GDM1 (cell line): ENCODE data around the gene PPP2R2C.

ENCODE experiments used
- DNase-seq: peaks from one replicate; lab custom pipeline; 2025; lab: John Stamatoyannopoulos, UW

The PPP2R2C gene

DNA sequence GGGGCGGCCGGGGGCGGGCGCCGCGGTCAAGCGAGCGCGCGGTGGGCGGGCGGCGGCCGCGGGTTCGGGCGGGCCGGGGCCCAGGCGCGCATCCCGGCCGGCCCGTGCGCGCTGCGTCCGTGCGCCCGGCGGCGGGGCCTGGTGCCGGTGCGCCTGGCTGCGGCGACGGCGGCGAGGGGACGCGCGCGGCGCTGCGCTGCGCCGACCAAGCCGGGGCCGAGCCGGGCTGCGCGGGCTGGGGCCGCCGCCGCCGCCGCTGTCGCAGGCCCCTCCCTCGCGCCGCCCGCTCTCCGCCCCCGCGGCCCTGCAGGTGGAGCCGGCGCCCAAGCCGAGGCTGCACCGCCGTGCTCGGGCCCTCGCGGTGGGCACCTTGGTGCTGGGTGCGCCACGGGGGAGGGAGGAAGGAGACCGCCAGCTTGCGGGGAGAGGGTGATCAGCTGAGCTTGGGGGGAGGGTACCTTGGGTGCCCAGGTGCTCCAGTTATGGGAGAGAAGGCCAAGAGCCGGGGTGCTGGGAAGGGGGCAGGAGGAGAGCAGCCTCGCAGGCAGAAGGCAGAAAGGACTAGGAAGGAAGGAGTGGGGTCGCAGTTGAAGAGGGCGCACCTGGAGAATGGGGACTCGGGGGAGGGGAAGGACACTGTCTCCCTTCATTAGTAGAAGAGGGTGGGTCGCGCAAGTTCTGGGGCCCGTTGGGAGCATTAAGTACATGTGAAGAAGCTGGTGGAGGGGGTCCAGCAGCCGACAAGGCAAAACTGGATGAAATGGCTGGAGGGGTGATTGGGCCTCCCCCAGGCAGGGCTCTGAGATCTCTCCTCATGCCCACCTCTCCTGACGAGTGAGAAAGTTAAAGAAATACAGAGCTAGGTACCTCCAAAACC lies at the start of gene PPP2R2C:
Gene PPP2R2C (minus strand): TSS at position 228 of the 877 bp plus-strand sequence. CDS start 385 bp downstream, outside the sequence.
- DNase-seq, result no peak

DNA sequence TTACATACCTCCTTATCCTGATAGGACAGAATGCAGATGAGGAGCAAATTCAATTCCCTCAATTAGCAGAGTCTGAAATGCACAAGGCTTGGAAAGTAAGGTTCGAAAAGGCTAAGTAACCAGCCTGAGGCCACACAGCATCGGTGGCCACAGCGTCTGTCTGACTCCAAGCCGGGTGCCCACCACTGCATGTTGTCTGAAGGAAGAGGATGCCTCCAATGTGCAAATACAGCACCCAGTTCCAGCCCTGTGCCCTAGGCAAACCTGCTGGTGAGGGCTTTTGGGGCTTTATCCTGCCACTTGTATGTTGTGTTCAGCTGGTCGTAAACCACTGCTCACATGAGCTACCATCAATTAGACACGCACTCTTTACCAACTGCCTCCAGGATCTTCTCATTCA lies 48.6 kb upstream of the PPP2R2C start:
- no peak for DNase-seq

DNA sequence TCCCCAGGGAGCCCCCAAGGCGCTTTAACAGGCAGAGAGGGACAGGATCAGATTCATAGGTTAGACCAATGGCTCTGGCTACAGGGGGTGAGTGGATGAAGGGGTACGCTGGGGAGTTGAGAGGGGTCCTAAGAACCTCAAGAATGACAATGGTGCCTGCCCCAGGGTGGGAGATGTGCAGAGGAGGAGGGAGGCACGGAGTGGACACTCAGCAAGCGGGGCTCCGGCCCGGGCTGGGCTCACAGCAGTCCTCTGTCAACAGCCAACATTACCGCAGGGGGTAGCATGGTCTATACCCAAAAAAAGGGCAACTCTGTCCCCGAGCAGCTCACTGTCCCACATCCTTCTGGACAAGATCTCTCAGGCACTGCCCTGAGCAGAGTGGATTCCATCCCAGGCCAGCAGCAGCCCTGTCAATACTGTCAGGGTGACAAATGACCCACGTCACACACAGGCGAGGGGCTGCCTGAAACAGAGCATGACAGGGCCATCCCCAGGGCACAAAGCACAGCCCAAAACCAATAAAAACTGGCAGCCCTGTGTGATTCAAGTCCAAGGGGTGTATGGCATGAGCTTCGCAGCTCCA lies 47.7 kb upstream of the PPP2R2C start:
- no peak for DNase-seq

DNA sequence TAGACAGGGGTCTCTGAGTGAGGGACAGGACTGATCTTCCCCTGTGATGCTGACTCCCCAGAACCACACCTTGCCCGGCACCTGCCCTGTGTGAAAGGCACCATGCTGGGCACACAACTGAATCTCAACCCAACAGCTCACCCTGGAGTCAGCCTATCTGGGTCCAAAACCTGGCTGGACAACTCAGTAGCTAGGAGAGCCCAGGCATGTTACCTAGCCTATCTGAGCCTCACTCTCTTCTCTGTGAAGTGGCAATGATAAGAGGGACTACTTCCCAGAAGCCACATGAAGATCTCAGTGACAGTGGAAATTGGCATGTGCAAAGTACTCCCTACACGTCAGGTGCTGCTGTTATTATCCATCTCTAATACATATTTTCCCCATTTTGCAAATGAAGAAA lies 44.8 kb upstream of the PPP2R2C start:
- no peak for DNase-seq

DNA sequence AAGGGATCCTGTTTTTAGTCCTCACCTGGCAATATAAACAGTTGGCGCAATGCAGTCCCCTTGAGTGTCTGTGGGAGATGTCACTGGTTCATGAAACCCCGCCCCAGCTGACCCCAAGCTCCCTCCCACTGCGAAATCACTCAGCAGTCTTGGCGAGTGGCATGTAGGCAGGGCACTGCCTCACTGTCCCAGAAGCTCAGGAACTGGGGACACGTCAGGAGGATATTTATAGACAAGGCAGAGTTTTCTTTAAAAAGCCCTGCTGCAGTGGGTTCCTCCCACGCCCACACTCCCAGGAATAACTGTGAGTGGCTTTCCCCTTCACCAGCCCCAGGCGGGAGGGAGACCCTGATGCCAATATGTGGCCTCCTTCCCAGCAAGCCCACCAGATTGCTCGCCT lies 44.3 kb upstream of the PPP2R2C start:
- no peak for DNase-seq

DNA sequence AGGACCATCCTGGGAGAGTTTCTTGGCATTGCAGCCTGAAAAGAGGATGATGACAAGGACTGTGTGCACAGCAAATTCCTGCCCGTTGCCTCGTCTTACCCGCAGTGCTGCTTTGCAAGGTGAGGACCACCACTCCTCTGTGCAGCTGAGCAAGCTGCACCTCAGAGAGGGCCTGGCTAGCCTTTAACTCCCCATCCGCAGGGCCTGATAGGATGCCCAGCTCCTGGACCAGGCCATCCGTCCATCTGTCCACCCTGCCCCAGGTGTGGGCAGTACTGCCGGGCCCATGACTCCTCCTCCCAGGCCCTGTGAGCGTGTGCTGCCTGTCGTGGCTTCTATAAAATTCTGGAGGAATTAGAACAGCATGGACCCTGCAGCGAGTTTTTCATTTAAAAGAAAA lies 43.9 kb upstream of the PPP2R2C start:
- DNase-seq, result no peak

DNA sequence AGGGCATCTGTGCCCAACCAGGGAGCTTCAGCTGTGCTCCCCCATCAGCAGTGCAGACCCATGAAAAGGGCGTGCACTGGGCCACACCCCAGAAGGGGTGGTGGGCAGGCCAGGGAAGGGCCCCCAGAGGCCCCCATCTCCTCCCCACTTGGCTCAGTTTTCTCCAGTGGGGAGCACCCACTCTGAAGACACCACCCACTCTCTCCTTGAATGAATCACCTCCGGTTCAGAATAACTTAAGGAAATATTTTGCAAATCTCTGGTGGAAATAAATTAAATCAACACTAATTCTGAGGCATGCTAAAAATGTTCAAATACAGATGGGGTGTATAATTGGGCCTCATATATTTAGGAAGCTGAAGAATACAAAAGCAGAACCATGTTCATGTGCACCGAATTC lies 41.3 kb upstream of the PPP2R2C start:
- no peak for DNase-seq

DNA sequence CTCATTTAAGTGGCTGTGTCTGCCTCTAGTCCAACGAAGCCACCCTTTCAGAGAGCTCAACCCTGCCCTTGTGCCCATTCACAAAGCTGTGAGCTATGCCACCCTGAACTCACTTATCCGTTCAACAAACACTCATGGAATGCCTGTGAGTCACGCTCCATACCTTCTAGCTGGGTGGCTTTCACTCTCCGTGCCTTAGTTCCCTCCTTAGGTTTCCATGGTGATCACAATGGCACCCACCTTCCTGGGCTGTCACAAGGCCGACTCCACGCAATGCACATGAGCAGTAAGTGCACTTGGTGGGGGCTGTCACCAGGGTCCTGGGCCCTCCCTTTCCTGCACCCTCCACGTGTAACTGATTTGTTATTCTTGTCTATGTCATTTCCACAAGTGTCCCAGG lies 37.2 kb upstream of the PPP2R2C start:
- DNase-seq, result no peak

DNA sequence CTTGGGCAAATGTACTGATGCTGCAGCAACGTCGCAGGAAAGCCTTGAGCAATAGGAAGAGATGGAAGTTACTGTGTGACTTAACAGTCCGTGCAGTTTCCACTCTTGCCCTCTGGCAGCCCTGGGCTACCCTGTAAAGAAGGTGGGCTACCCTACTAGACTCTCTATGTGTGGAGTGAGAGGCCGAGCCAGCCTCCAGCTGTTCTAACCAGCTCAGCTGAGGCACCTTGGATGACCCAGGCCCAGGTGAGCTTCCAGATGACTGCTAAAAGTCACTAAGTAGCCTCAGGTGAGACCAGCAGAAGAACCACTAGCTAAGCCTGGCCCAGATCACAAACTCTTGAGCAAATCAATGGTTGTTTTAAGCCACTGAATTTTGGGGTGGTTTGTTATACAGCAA lies 34.9 kb upstream of the PPP2R2C start:
- no peak for DNase-seq

DNA sequence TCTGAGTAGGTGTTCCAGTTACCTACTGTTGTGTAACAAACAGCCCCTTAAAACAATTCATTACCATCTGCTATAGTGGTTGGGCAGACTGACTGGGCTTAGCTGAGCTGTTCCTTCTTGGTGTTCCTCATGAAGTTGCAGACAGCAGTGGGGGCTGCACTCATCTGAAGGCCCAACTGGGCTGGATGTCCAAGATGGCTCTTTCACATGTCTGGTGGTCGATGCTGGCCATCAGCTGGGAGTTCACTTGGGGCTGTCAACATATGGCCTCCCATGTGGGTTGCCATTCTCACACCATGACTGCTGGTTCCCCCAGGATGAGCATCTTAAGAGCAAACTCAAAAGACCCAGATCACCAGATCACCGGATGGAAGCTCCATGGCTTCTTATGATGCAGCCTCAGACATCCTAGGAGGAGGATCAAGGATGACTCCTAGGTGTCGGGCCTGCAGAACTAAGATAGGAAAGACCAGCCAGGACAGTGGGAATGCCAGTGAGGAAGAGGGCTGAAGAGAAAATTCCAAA lies 34.3 kb upstream of the PPP2R2C start:
- DNase-seq, result no peak

DNA sequence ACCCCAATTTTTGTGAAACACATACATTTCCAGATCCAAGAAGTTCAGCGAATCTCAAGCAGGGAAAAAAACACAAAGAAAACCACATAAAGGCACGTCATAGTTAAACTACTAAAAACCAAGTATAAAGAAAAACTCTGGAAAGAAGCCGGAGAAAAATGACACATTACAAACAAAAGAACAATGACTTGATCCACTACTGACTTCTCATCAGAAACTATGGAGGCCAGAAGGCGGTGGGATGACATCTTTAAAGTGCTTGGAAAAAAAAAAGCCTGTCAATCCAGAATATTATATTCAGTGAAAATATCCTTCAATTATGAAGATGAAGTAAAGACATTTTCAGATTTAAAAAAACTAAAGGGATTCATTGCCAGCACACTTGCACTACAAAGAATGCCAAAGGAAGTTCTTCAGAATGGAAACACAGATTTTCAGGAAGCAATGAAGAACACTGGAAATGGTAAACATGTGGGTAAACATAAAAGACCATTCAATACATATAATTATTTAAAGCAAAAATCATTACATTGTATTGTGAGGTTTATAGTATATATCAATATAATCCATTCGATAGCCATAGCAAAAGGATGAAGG lies 32.6 kb upstream of the PPP2R2C start:
- DNase-seq, result no peak

DNA sequence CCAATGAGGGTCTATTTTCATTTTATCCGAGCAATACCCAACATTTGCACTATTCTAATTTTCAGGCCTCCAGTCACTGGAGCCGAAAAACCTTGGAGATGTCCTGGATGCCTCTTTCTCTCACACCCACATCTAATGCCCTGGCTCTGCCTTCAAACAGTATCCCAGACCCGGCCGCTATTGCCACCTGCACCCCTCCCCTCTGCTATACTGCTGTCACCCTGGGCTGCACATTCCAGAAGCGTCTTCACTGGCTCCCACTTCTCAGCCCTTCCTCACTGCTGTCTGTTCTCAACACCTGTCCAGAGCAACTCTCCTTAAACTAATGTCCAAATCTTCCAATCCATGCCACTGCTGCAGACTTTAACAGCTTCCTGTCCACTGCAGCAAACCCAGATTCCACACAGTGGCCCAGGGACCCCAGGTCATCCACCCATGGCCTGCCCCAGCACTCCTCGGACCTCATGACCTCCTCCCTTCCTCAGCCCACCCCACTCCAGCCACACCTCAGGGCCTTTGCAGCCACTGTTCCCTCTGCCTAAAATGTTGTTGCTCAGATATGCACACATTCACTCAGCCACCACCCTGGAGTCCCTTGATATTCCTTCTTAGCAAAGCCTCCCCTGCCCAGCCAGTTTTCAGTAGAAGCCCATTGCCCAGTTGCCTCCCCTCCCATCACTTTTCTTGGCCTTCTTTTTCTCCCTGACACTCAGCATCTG lies 30.5 kb upstream of the PPP2R2C start:
- DNase-seq, result no peak

DNA sequence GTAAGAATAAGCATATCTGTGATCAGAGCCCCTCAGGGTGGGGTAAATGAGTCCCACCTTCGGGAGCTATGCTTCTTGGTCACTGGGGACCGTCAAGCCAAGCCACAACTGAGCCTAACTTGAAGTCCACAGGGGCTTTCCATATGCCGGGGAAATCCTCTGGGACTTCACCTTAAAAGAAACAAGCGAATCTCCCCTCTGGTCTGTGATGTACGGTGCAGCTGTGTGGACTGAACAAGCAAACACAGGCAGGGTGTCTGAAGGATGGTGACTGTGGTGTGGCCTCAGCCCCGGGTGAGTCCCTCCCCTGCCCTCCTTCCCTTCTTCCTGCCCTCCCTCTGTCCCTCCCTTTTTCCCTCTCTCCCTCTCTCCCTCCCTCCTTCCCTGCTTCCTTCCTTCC lies 29.7 kb upstream of the PPP2R2C start:
- DNase-seq, result no peak

DNA sequence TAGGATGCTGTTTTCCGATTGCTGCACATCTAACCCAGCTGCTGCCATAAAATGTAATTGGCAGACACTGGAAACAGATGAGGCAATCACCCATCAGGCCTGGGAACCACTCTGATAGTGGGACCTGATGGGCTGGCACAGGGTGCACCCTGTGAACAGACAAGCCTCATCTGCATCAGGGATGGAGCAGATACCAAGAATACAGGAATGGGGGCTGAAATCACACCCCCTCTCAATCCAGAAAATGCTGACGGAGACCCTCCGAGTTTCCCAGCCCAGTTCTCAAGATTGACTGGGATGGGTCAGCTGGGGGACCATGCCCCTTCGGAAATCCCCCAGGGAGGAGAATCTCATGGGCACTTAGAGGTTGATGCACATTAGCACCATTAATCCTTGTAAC lies 28.8 kb upstream of the PPP2R2C start:
- no peak for DNase-seq

DNA sequence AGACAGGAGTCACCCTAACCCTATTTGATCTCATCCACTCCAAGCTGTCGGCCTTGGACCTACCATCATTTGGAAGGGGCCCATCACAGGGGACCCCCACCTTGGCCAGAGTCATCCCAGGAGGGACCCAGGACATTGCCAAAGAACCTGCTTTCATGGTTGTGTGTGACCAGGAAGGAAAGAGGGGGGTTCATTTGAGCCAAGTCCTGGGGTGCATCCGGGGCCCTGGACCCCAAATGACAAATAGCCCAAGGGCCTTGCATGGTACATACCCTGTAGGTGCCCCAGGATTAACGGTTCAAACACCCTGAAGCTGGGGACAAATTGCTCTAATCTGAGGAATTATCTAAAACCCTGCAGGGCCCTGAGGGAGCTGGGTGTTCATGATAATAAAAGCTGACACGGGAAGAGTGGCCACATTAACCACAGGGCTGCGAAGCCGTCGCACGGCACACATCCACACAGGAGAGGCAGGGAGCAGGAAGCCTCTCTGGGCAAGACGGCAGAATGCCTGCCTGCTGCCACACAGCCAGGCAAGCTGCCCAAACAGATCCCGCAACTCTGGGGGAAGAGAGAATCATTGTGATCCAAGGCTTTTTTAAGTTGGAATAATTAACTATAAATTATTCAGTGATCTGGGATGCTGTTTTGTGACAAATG lies 28.2 kb upstream of the PPP2R2C start:
- DNase-seq, result no peak

DNA sequence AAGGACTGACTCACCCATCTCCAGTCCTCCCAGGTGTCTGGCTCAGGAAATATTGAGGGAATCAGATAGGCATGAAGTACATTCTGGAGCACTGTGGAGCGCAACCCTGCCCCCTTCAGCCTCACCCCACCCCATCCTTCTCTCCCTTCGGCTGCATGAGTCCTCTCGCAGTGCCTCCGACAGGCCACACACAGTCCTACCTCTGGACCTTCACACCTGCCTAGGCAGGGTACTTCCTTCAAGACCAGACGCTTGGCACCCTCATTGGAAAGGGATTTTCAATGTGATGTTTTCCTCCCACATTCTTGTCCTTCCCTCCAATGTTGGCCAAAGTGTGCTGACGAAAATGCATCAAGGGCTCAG lies 26.8 kb upstream of the PPP2R2C start:
- DNase-seq, result no peak

DNA sequence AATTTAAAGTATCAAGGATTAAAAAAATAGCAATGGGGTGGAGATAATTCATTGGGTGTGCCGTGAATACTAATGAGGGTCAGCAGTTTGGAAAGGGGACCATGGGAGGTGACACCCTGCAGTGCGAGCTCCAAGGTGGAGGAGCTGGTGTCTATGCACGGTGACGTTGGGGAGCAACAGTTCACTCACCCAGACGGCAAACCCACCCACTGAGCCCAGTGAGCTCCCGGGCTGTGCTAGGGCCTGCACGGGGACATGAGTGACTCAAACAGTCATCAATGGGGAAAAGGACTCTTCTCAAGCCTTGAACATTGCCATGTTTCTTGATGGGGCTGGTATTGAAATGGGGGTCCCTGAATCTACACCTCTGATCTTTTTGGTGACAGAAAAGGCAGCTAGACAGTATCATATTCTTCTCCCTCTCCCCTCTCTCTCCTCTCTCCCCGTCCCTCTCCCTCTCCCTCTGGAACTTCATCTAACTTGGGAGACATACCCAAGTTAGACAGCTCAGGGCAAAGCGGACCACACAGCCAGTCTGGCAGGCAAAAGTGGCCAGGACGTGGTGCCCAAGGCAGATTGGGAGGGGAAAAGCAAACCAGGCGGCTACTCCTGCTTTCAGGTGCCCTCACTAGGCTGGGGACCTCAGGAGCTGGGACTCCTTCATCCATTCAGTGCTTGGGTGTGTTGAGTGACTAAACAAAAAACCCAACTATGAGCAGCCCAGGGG lies 26.3 kb upstream of the PPP2R2C start:
- no peak for DNase-seq

DNA sequence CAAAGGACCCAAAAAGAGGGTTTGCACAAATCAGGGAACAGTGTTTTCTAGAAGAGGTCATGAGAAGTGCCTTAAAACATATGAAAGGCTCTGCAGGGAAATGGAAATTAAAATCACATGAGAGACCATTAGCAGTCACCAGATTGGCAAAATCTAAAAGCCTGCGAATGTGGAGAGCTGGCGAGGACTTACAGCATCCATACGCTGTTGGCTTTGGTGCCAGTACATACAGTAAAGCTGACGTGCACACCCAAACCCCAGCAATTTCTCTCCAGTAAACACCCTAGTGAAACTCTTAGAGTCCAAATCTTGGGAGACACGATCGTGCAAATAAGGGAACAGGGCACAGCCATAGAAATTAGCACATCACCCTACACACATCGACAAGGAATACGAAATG lies 25.4 kb upstream of the PPP2R2C start:
- DNase-seq, result no peak

DNA sequence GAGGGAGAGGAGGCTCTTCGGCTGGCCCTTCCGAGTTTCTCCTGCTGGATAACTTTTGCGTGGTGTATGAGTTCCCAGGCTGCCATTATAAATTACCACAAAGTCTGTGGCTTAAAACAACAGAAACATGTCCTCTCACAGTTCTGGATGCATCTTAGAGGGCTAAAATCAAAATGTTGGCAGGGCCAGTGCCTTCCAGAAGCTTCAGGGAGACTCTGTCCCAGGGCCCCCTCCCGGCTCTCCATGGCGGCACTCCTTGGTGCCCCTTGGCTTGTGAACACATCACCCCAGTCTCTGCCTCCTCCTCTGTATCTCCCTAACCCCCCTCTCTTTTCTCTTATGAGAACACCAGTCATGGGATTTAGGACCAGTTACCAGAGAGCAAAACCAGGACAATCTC lies 23.3 kb upstream of the PPP2R2C start:
- no peak for DNase-seq

DNA sequence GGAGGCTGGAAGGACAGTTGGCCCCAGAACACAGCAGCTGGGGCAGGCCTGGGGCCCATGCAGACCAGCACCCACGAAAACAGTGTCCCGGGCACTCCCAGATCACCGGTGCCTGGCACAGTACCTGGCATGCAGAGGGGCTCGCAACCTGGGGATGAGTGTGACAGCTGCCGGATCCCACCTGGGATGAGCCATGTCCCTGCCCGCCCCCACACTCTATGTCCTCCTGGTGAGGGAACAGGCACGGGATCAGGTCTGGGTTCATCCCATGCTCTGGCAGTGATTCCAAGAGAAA lies 22.8 kb upstream of the PPP2R2C start:
- no peak for DNase-seq

DNA sequence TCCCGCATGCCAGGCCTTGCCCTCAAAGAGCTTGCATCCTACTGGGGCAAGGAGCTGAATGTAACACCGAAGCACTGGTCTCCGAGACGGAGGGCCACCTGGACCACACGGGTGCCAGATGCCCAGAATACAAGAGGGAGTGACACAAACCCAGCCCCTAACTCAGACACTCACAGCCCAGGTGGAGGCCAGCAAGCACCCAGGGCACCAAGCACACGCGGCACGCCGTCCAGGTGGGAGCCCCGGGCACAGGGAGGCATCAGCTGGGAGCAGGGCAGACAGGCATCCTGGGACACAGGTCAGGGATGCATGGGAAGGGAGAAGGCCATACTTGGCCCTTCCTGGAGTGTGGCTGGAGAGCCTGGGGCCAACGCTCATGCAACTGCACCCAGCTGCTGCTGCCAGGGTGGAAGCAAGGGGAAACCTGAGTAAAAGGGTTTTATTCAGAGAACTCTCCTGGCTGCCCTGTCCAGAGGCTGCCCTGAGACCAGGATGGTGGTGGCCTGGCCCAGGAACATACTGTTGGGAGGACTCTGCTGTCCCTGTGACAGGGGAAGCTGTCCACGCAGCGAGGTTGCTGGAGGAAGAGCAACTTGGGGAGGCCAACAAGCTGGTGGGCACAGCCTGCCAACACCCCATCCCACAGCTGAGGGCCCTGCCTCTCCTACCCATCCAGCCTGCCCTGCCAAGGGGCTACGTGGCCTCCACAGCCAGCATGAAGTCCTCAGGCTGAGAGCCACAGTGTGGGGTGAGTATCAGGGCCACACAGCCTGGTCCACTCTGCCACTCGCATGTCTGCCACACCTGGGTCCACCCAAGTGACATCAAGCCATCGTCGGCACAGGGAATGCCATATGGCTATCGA lies 22.2 kb upstream of the PPP2R2C start:
- DNase-seq, result no peak
